ENCODE measurements around the gene C10orf105. TPM values are rescaled to one million over a fixed set of nuclear protein-coding genes. Genes with fewer than 3 reads are reported as not detected.
A peak's percentile ranks its signal among the peaks of the same experiment; 100 is the strongest.

Gene C10orf105
- not detected in 2 replicates for total RNA-seq

- DNase-seq (ENCODE audit: low read depth) = no peak
These were observed at the start of gene C10orf105 for GRCh38 chr10:71719464-71720201. TSS of gene C10orf105 (minus strand) at chr10:71719778. CDS start at chr10:71716337, 3,441 bp downstream.

GRCh38 chr10:71767420-71768035, 48.0 kb upstream of the C10orf105 start:
- DNase-seq (ENCODE audit: low read depth) = peak; percentile 47

GRCh38 chr10:71766717-71767419, 47.3 kb upstream of the C10orf105 start:
- DNase-seq (ENCODE audit: low read depth) = peak; percentile 97

GRCh38 chr10:71765906-71766716, 46.5 kb upstream of the C10orf105 start:
- DNase-seq (ENCODE audit: low read depth) = no peak

- DNase-seq (ENCODE audit: low read depth) = no peak
These were observed 45.8 kb upstream of the C10orf105 start for GRCh38 chr10:71765176-71765904.

- DNase-seq (ENCODE audit: low read depth) = no peak
These were observed 44.0 kb upstream of the C10orf105 start for GRCh38 chr10:71763352-71764127.

GRCh38 chr10:71762324-71762723, 42.7 kb upstream of the C10orf105 start:
- no peak for DNase-seq (ENCODE audit: low read depth)

GRCh38 chr10:71761541-71762113, 42.0 kb upstream of the C10orf105 start:
- no peak for DNase-seq (ENCODE audit: low read depth)

GRCh38 chr10:71761105-71761511, 41.5 kb upstream of the C10orf105 start:
- DNase-seq (ENCODE audit: low read depth) = no peak

GRCh38 chr10:71757399-71757922, 37.9 kb upstream of the C10orf105 start:
- DNase-seq (ENCODE audit: low read depth) = peak; percentile 38

GRCh38 chr10:71756311-71757191, 37.0 kb upstream of the C10orf105 start:
- DNase-seq (ENCODE audit: low read depth) = no peak

- DNase-seq (ENCODE audit: low read depth) = no peak
These were observed 35.8 kb upstream of the C10orf105 start for GRCh38 chr10:71755179-71755879.

- peak; percentile 33 for DNase-seq (ENCODE audit: low read depth)
These were observed 35.0 kb upstream of the C10orf105 start for GRCh38 chr10:71754562-71754961.

GRCh38 chr10:71753960-71754505, 34.5 kb upstream of the C10orf105 start:
- no peak for DNase-seq (ENCODE audit: low read depth)

- no peak for DNase-seq (ENCODE audit: low read depth)
These were observed 33.7 kb upstream of the C10orf105 start for GRCh38 chr10:71753091-71753959.

GRCh38 chr10:71752391-71753090, 33.0 kb upstream of the C10orf105 start:
- no peak for DNase-seq (ENCODE audit: low read depth)
